OCI-LY1 (cell line): ENCODE results near the gene SERPINB12.

Experiments
- H2AFZ ChIP-seq: fragments of 200-600 bp; sonication (generic), shearing (Covaris generic); 2 replicates; pipeline ENCODE4 v1.6.0; 2014; ENCODE audit warnings: antibody characterized with exemption, mild to moderate bottlenecking, low read length
- H3F3A ChIP-seq: fragments of 200-600 bp; sonication (generic), shearing (Covaris generic); 2 replicates; pipeline ENCODE4 v1.6.0; 2014; ENCODE audit warnings: mild to moderate bottlenecking, antibody characterized with exemption, low read length, moderate library complexity; ENCODE audit not compliant: insufficient read depth
- H3K27ac ChIP-seq: fragments of 200-600 bp; sonication (generic); 2 replicates; pipeline ENCODE4 v1.5.1; 2014; ENCODE audit warnings: low read length, mixed run types, mild to moderate bottlenecking, low read depth; ENCODE audit not compliant: poor library complexity, severe bottlenecking
- H3K27me3 ChIP-seq: fragments of 200-600 bp; sonication (generic); 2 replicates; pipeline ENCODE4 v1.6.0; 2014; ENCODE audit warnings: antibody characterized with exemption, mild to moderate bottlenecking, low read length, moderate library complexity; ENCODE audit not compliant: insufficient read depth
- H3K36me3 ChIP-seq: fragments of 200-600 bp; sonication (generic); 2 replicates; pipeline ENCODE4 v1.6.1; 2014; ENCODE audit warnings: mild to moderate bottlenecking, antibody characterized with exemption, low read length, moderate library complexity, mixed read lengths; ENCODE audit not compliant: insufficient read depth
- H3K4me1 ChIP-seq: fragments of 200-600 bp; sonication (generic); 2 replicates; pipeline ENCODE4 v1.5.1; 2014; ENCODE audit warnings: mild to moderate bottlenecking, low read length, moderate library complexity; ENCODE audit not compliant: insufficient read depth, severe bottlenecking
- H3K4me2 ChIP-seq: fragments of 200-600 bp; sonication (generic), shearing (Covaris generic); 2 replicates; pipeline ENCODE4 v1.6.1; 2014; ENCODE audit warnings: low read length
- H3K4me3 ChIP-seq: fragments of 200-600 bp; sonication (generic); 2 replicates; pipeline ENCODE4 v1.5.1; 2014; ENCODE audit warnings: low read length, low read depth, mild to moderate bottlenecking, mixed read lengths; ENCODE audit not compliant: poor library complexity, severe bottlenecking
- H3K79me2 ChIP-seq: fragments of 200-600 bp; shearing (Covaris generic); 2 replicates; pipeline ENCODE4 v1.6.1; 2016; ENCODE audit warnings: mixed run types, low read length, mixed read lengths; ENCODE audit not compliant: insufficient read depth
- H3K9ac ChIP-seq: fragments of 200-600 bp; sonication (generic), shearing (Covaris generic); 2 replicates; pipeline ENCODE4 v1.6.1; 2014; ENCODE audit warnings: mild to moderate bottlenecking, low read length, mixed read lengths
- H3K9me2 ChIP-seq: fragments of 200-600 bp; sonication (generic), shearing (Covaris generic); 2 replicates; pipeline ENCODE4 v1.6.1; 2014; ENCODE audit warnings: low read depth, mild to moderate bottlenecking, low read length, mixed read lengths
- H3K9me3 ChIP-seq: fragments of 200-600 bp; shearing (Covaris generic); 2 replicates; pipeline ENCODE4 v1.6.1; 2014; ENCODE audit warnings: low read length, mixed read lengths
- H4K20me1 ChIP-seq: fragments of 200-600 bp; sonication (generic), shearing (Covaris generic); 2 replicates; pipeline ENCODE4 v1.6.0; 2016; ENCODE audit warnings: mild to moderate bottlenecking, low read length; ENCODE audit not compliant: insufficient read depth
- EZH2 ChIP-seq: fragments of 200-600 bp; sonication (generic), shearing (Covaris generic); IDR thresholded peaks from 2 replicates; pipeline ENCODE4 v1.8.0; 2017; ENCODE audit warnings: borderline replicate concordance, mixed run types, mild to moderate bottlenecking, antibody characterized with exemption, low read length, moderate library complexity, mixed read lengths
- TF ChIP-seq, protein P1 (sequence below): fragments of 200-600 bp; sonication (generic), shearing (Covaris generic); IDR thresholded peaks from 2 replicates; pipeline ENCODE4 v1.5.1; 2017; ENCODE audit warnings: mild to moderate bottlenecking, antibody characterized with exemption, low read length, moderate library complexity, mixed read lengths

Gene SERPINB12

DNA sequence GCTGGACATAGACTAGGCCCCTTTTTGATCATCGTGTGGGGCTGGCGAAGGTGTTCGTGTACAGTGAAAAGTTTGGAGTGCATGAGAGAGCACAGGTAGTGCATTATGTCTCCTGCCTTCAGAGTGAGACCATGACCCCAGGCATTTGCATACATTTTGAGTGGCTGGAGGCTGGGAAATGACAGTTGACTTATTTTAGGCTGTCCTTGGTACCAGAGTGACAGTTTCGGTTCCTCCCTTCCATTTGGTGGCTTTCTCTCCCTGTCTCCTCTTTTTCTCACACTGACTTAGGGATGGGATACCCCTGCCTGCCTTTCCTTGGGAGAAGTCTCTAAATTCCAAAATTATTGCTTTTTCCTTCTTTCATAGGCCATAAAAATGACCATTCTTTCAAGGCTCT is 20.1 kb downstream of the SERPINB12 start:
- no peaks in the 10 kb centered on the region for H4K20me1 ChIP-seq
- H3K4me2 ChIP-seq, result peak overlapping the region; percentile 23; the same call in 1 of the 2 replicates
- no peak overlapping the region for H3K27ac ChIP-seq
- no peaks in the 10 kb centered on the region for H3F3A ChIP-seq
- H3K36me3 ChIP-seq, result no peaks in the 10 kb centered on the region
- no peaks in the 10 kb centered on the region for H3K79me2 ChIP-seq
- no peak overlapping the region for H3K9ac ChIP-seq
- no peak overlapping the region for H2AFZ ChIP-seq
- H3K4me3 ChIP-seq, result no peak overlapping the region
- H3K4me1 ChIP-seq, result peaks cover 12% of the 10 kb centered on the region
- no peaks in the 10 kb centered on the region for H3K9me3 ChIP-seq
- no peaks in the 10 kb centered on the region for H3K9me2 ChIP-seq
- TF ChIP-seq EZH2, result no peak
- TF ChIP-seq, protein P1, sequence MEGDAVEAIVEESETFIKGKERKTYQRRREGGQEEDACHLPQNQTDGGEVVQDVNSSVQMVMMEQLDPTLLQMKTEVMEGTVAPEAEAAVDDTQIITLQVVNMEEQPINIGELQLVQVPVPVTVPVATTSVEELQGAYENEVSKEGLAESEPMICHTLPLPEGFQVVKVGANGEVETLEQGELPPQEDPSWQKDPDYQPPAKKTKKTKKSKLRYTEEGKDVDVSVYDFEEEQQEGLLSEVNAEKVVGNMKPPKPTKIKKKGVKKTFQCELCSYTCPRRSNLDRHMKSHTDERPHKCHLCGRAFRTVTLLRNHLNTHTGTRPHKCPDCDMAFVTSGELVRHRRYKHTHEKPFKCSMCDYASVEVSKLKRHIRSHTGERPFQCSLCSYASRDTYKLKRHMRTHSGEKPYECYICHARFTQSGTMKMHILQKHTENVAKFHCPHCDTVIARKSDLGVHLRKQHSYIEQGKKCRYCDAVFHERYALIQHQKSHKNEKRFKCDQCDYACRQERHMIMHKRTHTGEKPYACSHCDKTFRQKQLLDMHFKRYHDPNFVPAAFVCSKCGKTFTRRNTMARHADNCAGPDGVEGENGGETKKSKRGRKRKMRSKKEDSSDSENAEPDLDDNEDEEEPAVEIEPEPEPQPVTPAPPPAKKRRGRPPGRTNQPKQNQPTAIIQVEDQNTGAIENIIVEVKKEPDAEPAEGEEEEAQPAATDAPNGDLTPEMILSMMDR, result no peak
- no peaks in the 10 kb centered on the region for H3K27me3 ChIP-seq

DNA sequence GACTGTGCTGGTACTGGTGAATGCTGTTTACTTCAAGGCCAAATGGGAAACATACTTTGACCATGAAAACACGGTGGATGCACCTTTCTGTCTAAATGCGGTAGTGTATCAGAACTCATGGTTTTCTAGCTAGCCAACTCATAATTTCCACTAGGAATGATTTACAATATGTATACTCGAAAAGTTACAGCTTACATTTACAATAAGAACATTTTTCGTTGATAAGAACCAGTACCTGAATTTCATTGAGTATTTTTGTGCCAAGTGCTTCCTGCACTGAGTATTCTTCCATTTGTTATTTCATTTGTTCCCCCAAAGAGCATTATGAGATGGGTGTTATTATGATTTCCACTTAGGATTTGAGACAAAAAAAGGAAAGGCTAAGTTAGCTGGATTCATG is 21.9 kb downstream of the SERPINB12 start:
- Histone ChIP-seq H2AFZ (no peak overlapping the region), H3K9ac (no peak overlapping the region), H3K4me3 (no peak overlapping the region), H3K4me2 (no peak overlapping the region), H3F3A (no peaks in the 10 kb centered on the region), H3K9me3 (no peaks in the 10 kb centered on the region), H3K27ac (no peak overlapping the region), H4K20me1 (no peaks in the 10 kb centered on the region), H3K4me1 (peaks cover 12% of the 10 kb centered on the region), H3K27me3 (no peaks in the 10 kb centered on the region), H3K9me2 (no peaks in the 10 kb centered on the region), H3K36me3 (no peaks in the 10 kb centered on the region), H3K79me2 (no peaks in the 10 kb centered on the region)
- TF ChIP-seq, protein P1, result no peak
- TF ChIP-seq EZH2, result no peak

DNA sequence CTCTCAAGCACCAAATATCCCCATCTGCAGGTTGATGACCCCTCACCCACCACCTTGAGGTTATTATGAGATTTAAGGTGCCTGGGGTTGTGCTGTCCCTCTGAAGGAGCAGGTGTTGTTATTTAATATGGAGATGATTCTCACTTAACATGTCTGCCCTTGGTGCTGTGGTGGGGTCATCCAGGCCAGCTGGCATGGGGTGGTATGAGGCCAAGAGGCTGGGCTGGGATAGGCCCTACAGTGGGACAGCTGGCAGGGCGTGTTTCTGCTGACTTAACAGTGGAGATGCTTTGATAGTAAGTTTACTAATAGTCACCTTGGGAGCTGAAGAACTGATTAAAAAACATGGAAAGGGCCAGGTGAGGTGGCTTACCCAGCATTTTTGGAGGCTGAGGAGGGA is 22.4 kb downstream of the SERPINB12 start:
- TF ChIP-seq EZH2, result no peak
- H3K9ac ChIP-seq, result no peak overlapping the region
- H3F3A ChIP-seq, result no peaks in the 10 kb centered on the region
- H3K4me3 ChIP-seq, result no peak overlapping the region
- H3K27ac ChIP-seq, result no peak overlapping the region
- H3K9me3 ChIP-seq, result no peaks in the 10 kb centered on the region
- H3K4me1 ChIP-seq, result peaks cover 12% of the 10 kb centered on the region
- no peaks in the 10 kb centered on the region for H3K27me3 ChIP-seq
- H3K36me3 ChIP-seq, result no peaks in the 10 kb centered on the region
- H2AFZ ChIP-seq, result no peak overlapping the region
- H3K79me2 ChIP-seq, result no peaks in the 10 kb centered on the region
- no peaks in the 10 kb centered on the region for H4K20me1 ChIP-seq
- no peaks in the 10 kb centered on the region for H3K9me2 ChIP-seq
- H3K4me2 ChIP-seq, result no peak overlapping the region

DNA sequence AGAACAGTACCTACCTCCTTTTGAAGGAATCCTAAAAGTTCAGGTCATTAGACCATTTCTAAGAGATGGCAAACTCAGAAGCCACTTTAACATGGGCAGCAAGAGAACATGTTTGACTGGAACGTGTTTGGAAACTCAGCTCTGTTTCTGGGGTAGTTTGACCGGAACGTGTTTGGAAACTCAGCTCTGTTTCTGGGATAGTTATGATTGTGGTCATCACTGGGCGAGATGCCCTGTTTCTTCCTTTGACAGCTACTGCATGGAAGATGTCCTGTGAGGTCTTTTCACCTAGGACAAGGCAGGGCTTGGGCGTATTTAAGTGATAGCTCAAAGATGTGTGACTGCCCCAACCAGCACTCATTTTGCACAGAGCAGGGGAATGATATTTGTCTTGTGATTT is 25.1 kb downstream of the SERPINB12 start:
- Histone ChIP-seq H3K27me3 (no peaks in the 10 kb centered on the region), H3K9ac (no peak overlapping the region), H4K20me1 (no peaks in the 10 kb centered on the region), H3K9me2 (no peaks in the 10 kb centered on the region), H3F3A (no peaks in the 10 kb centered on the region), H3K4me1 (peaks cover 6% of the 10 kb centered on the region), H2AFZ (no peak overlapping the region), H3K79me2 (no peaks in the 10 kb centered on the region), H3K9me3 (no peaks in the 10 kb centered on the region), H3K4me3 (no peak overlapping the region), H3K27ac (no peak overlapping the region), H3K4me2 (no peak overlapping the region), H3K36me3 (no peaks in the 10 kb centered on the region)
- TF ChIP-seq, protein P1, result no peak
- no peak for TF ChIP-seq EZH2
